Nephron progenitor cell (in vitro differentiated cells): ENCODE data around the gene BMI1.
A peak's percentile ranks its signal among the peaks of the same experiment; 100 is the strongest.

Experiments
- DNase-seq: peaks from one replicate; pipeline ENCODE4 v3.0.0; 2021
- H3K27ac Mint-ChIP-seq: 2 replicates; pipeline ENCODE4 v1.8.0; 2021; ENCODE audit warnings: mild to moderate bottlenecking, moderate library complexity, mixed read lengths
- H3K27me3 Mint-ChIP-seq: 2 replicates; pipeline ENCODE4 v1.8.0; 2021; ENCODE audit warnings: mild to moderate bottlenecking, low read depth, mixed read lengths; ENCODE audit not compliant: poor library complexity
- H3K36me3 Mint-ChIP-seq: 2 replicates; pipeline ENCODE4 v1.8.0; 2021; ENCODE audit warnings: low read depth, mixed read lengths
- H3K4me1 Mint-ChIP-seq: 2 replicates; pipeline ENCODE4 v1.8.0; 2021; ENCODE audit warnings: mixed read lengths
- H3K4me3 Mint-ChIP-seq: 2 replicates; pipeline ENCODE4 v1.8.0; 2021; ENCODE audit warnings: mild to moderate bottlenecking, moderate library complexity, mixed read lengths
- H3K9me3 Mint-ChIP-seq: 2 replicates; pipeline ENCODE4 v1.8.0; 2021; ENCODE audit warnings: mild to moderate bottlenecking, moderate library complexity, mixed read lengths
- TF ChIP-seq, protein P1 (sequence below): fragments of 200-600 bp; sonication (generic); IDR thresholded peaks from 2 replicates; pipeline ENCODE4 v1.5.0; 2021; ENCODE audit warnings: antibody characterized with exemption

The BMI1 gene

DNA sequence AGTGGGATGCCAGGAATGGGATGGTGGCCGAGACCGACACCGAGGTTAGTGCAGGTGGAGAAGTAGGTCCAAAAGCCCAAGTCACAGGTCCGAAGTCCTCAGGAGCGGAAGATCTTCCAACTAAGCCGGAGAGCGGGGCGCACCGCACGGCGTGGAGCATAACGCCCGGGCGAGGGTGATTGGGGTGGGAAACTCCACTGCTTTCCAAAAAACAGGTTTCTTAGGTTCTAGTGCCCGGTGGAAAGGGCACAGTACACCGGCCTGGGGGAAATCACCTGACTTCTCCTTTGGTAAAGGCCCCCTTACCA is 13.0 kb downstream of the BMI1 start:
- Mint-ChIP-seq H3K4me3 (peak overlapping the region; percentile 57), H3K27me3 (peaks cover 84% of the 10 kb centered on the region), H3K36me3 (peaks cover 26% of the 10 kb centered on the region), H3K9me3 (peaks cover 17% of the 10 kb centered on the region), H3K27ac (no peak overlapping the region), H3K4me1 (peaks cover 5% of the 10 kb centered on the region)
- DNase-seq, result no peak
- TF ChIP-seq, protein P1, sequence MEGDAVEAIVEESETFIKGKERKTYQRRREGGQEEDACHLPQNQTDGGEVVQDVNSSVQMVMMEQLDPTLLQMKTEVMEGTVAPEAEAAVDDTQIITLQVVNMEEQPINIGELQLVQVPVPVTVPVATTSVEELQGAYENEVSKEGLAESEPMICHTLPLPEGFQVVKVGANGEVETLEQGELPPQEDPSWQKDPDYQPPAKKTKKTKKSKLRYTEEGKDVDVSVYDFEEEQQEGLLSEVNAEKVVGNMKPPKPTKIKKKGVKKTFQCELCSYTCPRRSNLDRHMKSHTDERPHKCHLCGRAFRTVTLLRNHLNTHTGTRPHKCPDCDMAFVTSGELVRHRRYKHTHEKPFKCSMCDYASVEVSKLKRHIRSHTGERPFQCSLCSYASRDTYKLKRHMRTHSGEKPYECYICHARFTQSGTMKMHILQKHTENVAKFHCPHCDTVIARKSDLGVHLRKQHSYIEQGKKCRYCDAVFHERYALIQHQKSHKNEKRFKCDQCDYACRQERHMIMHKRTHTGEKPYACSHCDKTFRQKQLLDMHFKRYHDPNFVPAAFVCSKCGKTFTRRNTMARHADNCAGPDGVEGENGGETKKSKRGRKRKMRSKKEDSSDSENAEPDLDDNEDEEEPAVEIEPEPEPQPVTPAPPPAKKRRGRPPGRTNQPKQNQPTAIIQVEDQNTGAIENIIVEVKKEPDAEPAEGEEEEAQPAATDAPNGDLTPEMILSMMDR, result no peak

DNA sequence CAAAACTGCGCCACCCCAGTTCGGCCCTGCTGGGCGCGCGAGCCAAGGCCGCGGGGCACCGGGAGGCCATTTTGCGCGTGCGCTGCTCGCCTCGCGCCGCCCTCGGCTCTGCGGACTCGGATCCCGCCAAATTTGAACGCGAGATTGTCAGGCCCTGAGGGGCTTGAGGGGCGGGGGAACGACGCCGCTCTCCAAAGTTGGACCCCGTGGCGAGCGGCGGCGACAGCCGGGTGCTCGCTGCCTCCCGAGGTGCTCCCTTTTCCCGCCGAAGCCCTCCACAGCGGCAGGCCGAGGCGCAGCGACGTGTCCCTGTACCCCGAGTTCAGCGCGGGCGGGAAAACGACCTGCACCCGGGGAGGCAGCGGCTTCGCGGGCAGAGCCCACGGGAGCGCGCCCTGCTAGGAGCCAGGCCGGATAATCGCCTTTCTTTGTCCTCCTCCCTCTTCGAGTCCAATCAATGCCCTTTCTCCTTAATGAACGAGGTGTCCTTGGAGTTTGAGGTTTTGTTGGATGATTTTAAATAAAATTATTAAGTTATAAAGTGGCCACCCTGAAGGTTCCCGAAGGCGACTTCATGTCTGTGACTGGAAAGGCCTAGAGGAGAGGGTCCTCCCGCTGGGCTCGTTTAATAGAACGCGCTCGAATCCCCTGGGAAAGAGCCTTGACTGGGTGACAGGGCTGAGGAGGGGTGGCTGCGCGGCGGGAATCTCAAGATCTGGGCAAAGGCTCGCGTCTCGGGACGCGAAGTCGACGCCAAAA is 13.7 kb downstream of the BMI1 start:
- H3K36me3 Mint-ChIP-seq, result peaks cover 20% of the 10 kb centered on the region
- H3K27me3 Mint-ChIP-seq, result peaks cover 90% of the 10 kb centered on the region
- H3K9me3 Mint-ChIP-seq, result peaks cover 17% of the 10 kb centered on the region
- TF ChIP-seq, protein P1, result no peak
- peak; percentile 60 for DNase-seq
- peaks cover 5% of the 10 kb centered on the region for H3K4me1 Mint-ChIP-seq
- peak overlapping the region; percentile 75 for H3K4me3 Mint-ChIP-seq
- H3K27ac Mint-ChIP-seq, result no peak overlapping the region

DNA sequence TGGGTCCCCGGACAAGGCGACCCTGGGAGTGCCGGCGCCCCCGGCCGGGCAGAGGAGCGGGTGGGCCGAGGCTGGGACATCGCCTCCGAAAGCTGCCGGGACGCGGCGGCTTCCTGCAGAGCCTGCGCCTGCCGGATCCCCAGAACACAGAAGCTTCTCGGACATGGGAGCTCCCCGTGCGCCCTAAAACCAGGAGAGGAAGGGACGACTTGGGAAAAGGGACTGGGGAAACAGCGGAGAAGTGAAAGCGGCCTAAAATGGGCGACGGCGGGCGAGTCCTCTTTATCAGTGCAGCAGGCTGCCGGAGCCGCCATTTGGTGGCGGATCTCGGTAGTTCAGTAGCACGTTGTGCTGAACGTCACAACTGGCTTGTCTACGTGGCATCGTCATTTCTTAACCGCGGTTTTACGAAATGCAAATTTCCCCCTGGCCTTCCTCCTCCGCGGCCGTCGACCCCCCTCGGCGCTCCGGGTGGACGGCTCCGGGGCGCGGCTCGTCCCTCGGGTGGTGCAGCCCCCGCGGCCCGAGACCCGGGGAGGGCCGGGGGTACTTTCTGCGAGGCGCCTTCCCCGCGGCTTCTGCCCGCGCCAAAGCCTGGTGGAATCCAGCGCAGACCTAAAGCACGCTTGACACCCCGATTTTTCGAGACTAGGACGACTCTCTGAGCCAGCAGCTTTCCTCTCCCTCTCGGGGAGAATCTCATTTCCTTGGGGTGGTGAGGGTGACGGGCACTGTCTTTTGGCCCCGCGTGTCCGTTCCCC is 14.5 kb downstream of the BMI1 start:
- peaks cover 12% of the 10 kb centered on the region for H3K36me3 Mint-ChIP-seq
- peaks cover 97% of the 10 kb centered on the region for H3K27me3 Mint-ChIP-seq
- peak; percentile 52 for DNase-seq
- TF ChIP-seq, protein P1, result no peak
- H3K27ac Mint-ChIP-seq, result no peak overlapping the region
- peaks cover 17% of the 10 kb centered on the region for H3K9me3 Mint-ChIP-seq
- peak overlapping the region; percentile 75 for H3K4me3 Mint-ChIP-seq
- H3K4me1 Mint-ChIP-seq, result peaks cover 12% of the 10 kb centered on the region

DNA sequence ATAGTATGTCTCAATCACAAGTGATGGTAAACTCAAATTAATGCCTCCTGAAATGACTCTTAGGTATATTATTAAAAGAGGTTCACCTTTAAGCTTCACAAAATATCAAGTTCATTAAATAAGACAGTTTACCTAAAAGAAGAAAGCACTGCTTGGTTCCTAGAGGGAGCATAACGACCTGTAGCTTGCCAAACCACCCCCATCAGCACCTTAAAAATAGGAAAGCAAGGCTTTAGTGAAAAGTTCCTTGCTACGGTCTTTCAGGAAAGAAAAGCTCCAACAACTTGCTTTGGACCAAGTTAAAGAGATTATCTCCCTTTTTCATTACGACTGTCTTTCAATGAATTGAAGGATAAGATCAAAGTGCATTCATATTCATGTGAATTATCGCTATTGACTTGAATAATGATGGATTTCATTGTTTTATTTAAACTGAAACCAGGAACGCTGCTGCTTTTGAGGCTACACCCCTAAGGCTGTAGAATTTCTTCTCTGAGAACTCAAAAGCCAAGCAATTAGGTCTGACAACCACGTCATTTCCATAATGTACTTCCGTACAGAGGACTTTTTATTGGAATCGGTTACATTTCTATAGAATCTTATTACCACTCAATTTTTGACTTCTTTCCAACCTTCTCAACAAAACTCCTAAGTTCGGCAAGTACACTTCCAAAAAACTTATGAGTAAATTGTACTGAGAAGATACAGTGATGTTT is 17.4 kb downstream of the BMI1 start:
- H3K4me1 Mint-ChIP-seq, result peaks cover 24% of the 10 kb centered on the region
- H3K4me3 Mint-ChIP-seq, result no peak overlapping the region
- no peak overlapping the region for H3K27ac Mint-ChIP-seq
- TF ChIP-seq, protein P1, result no peak
- peaks cover 5% of the 10 kb centered on the region for H3K36me3 Mint-ChIP-seq
- peaks cover 10% of the 10 kb centered on the region for H3K9me3 Mint-ChIP-seq
- no peak for DNase-seq
- peaks cover 92% of the 10 kb centered on the region for H3K27me3 Mint-ChIP-seq

DNA sequence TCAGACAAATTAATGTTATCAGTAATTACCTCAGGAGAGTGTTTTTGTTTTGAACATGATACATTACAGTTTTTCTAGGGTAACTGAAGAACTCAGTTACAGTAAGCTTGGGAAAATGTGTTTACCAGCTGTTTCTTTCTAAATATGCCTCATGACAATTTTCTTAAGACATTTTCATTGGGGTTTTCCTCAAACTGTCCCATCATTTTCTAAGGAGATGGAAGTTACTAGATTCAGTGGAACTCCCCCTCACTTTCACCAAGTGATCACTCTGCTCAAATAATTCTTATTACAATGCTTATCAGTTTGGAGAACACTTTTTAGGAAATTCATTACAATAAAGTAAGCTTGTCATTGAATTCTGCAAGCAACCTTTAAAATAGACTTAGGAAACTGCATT is 18.0 kb downstream of the BMI1 start:
- Mint-ChIP-seq H3K36me3 (no peaks in the 10 kb centered on the region), H3K27me3 (peaks cover 92% of the 10 kb centered on the region), H3K4me3 (no peak overlapping the region), H3K27ac (no peak overlapping the region), H3K9me3 (peaks cover 4% of the 10 kb centered on the region), H3K4me1 (peaks cover 24% of the 10 kb centered on the region)
- DNase-seq, result no peak
- TF ChIP-seq, protein P1, result no peak
